Large intestine (tissue), 3 donors: ENCODE data around the gene ALDH7A1. TPM values are rescaled to one million over a fixed set of nuclear protein-coding genes. Genes with fewer than 3 reads are reported as not detected.
"Not testable (repeated sequence)": the region's sequence is repeated elsewhere in the genome, so short reads cannot be mapped to it uniquely, and the experiment has no call there.

ENCODE experiments used
- DNase-seq, 2 donors: peaks; one replicate each; pipeline versions ENCODE4 v3.0.0 to v3.0.0-alpha.2; 2013
- H3K27ac ChIP-seq: one replicate; pipeline ENCODE4 v1.5.1; 2013; ENCODE audit warnings: low read length
- H3K27me3 ChIP-seq: 2 replicates; pipeline ENCODE4 v1.6.1; 2013; ENCODE audit warnings: low read length; ENCODE audit not compliant: control insufficient read depth, insufficient read depth
- H3K36me3 ChIP-seq: 2 replicates; pipeline ENCODE4 v1.6.1; 2013; ENCODE audit warnings: low read length; ENCODE audit not compliant: control insufficient read depth, insufficient read depth
- H3K4me1 ChIP-seq: one replicate; pipeline ENCODE4 v1.6.1; 2013; ENCODE audit warnings: low read length; ENCODE audit not compliant: control insufficient read depth, insufficient read depth
- H3K4me3 ChIP-seq: one replicate; pipeline ENCODE4 v1.5.1; 2013; ENCODE audit warnings: low read length
- H3K9me3 ChIP-seq: one replicate; pipeline ENCODE4 v1.6.1; 2013; ENCODE audit warnings: mild to moderate bottlenecking, low read depth, low read length, moderate library complexity; ENCODE audit not compliant: control insufficient read depth
- WGBS: methylation state at CpG from one replicate; pipeline ENCODE4 v1.1.5; 2013; ENCODE audit warnings: low lambda C conversion rate; ENCODE audit not compliant: insufficient coverage; 5-methylcytosine and 5-hydroxymethylcytosine counted together
- polyA plus RNA-seq: library from polyadenylated mRNA; unstranded; fragments of 120-200 nt; gene quantifications from one replicate; pipeline ENCODE4 v1.2.1, GENCODE V29; 2013

Gene ALDH7A1
- polyA plus RNA-seq, 1 donor: 66.4 TPM

DNA sequence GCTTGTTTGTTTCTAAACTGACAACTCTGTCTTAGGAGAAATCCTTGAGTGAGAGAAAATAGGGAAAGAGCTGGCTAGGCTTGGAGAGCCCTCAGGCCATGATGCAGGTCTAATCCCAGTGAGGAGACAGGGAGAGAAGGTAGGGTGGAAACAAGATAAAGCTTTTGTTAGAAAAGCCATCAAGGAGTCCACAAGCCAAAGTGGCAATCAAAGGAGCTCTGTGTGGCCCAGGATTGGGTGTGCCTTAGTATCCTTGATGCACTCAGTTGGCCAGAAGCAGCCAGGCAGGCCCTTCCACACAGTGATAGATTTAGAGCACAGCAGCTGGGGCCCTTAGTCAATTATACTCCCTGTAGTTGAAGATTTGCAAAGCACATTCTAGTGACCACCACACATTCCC, 73.9 kb downstream of the ALDH7A1 start:
- DNase-seq: no peak
- H3K27me3 ChIP-seq: no peaks in the 10 kb centered on the region
- H3K36me3 ChIP-seq: no peaks in the 10 kb centered on the region
- no peak overlapping the region for H3K4me3 ChIP-seq
- H3K27ac ChIP-seq: no peak overlapping the region
- no peaks in the 10 kb centered on the region for H3K9me3 ChIP-seq
- H3K4me1 ChIP-seq: no peaks in the 10 kb centered on the region

DNA sequence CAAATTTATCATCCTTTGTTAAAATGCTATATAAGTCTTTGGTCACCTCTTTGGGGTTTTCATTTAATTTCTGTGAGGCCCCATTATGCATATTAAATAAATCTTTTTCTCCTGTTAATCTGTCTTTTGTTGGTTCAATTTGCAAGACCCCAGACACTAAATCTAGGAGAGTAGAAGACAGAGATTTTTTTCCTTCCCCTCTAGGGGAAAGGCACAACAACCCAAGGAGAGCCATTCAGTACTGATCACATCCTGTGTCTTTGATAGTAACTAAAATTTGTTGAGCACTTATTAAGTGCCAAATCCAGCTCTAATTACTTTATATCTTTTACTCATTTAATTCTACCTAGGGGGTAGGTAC, 74.4 kb downstream of the ALDH7A1 start:
- no peak overlapping the region for H3K27ac ChIP-seq
- no peaks in the 10 kb centered on the region for H3K36me3 ChIP-seq
- no peak overlapping the region for H3K4me3 ChIP-seq
- H3K9me3 ChIP-seq: no peaks in the 10 kb centered on the region
- no peaks in the 10 kb centered on the region for H3K27me3 ChIP-seq
- DNase-seq: no peak
- no peaks in the 10 kb centered on the region for H3K4me1 ChIP-seq

DNA sequence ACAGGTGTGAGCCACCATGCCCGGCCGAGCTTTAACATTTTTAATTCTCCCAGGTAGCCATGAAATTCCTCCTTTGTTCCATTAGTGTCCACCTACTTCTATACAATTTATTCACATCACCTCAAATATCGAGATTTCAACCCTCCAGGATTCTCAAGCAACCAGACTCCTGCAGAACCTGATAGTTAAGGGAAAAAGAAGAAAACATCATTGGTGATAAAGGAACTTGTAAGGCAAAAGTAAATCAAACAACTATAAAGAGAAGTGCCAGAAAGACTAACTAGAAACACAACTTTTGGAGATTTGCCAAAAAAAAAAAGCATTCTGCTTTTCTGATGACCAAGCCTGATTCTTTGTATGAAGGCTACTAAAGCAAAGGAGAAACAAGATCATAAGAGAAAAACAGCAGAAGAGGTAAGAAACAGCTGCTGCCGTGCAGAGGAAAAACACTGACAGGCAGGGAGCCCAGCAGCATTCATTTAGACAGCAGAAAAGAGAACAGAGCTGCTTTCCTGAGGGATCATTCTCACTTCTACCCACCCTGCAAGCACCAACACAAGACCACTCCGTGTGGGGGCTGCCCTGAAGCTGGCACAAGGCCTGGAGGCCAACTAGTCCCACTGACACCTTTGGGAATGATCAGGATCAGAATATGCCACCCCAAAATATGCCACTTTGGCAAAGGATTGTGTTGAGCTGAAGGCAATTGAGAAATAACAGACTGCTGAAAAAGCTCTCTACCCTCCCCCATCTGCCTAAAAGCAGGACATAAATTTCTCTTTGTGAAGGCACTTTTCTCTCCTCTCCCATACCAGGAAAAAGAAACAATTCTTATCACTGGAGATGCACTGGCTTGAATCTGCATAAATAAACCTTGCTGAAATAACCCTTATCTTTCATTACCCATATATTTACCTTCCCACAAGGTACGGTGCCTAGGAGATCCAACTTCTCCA, 75.1 kb downstream of the ALDH7A1 start:
- WGBS: 29% methylated on average over 1 of the region's 6 CpGs
- no peaks in the 10 kb centered on the region for H3K27me3 ChIP-seq
- H3K36me3 ChIP-seq: no peaks in the 10 kb centered on the region
- H3K4me3 ChIP-seq: no peak overlapping the region
- no peaks in the 10 kb centered on the region for H3K4me1 ChIP-seq
- H3K9me3 ChIP-seq: no peaks in the 10 kb centered on the region
- no peak overlapping the region for H3K27ac ChIP-seq
- DNase-seq: peak in 1 of 2 donors; percentile 17

DNA sequence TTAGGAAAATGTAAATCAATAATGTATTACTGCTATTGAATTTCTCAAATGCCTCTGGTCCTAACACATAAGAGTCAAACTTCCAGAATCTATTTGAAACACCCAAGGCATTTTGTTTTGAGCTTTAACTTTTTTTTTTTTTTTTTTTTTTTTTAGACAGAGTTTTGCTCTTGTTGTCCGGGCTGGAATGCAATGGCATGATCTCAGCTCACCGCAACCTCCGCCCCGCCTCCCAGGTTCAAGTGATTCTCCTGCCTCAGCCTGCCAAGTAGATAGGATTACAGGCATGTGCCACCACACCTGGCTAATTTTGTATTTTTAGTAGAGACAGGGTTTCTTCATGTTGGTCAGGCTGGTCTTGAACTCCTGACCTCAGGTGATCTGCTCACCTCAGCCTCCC, 75.8 kb downstream of the ALDH7A1 start:
- not testable (repeated sequence) for H3K9me3 ChIP-seq, DNase-seq, H3K4me3 ChIP-seq, H3K27ac ChIP-seq, H3K27me3 ChIP-seq, H3K4me1 ChIP-seq, H3K36me3 ChIP-seq
- WGBS: no CpG with 5 or more reads among the region's 4 CpGs

DNA sequence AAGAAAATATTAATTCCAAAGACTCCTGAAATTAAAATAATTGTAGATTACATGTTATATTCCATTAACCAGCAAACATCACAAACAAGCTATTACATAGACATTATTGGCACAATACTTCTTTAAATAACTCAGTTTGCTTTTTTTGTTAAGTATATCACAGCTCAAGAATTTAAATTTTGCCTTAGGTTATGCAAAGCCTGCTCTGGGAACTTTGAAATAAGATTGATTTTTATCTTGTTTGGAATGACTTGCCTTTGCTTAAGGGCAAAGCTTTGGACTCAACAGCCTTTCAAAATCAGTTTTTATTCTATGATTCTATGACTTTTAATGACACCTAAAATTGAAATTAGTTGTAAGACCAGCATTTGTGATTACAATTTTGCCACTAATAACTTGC, 78.2 kb downstream of the ALDH7A1 start:
- Histone ChIP-seq H3K4me1 (no peaks in the 10 kb centered on the region), H3K27ac (no peak overlapping the region), H3K4me3 (no peak overlapping the region), H3K27me3 (no peaks in the 10 kb centered on the region), H3K36me3 (no peaks in the 10 kb centered on the region), H3K9me3 (no peaks in the 10 kb centered on the region)
- DNase-seq: no peak

DNA sequence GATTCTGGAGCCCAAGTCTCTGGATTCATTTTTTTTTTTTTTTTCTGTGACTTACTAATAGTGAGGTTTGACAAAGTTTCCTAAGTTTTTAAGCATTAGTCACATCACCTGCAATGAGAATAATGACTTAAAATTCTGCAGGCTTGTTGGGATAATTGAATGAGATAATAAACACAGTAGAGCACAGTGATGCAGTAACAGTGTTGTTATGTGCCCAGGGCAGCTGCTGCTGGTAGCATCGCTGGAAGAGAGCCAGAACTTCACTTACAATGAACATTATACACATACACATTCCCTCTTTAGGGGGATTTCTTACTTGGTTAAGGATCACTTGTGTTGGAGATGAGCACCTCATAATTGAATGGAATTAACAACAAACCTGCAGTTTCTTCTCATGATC, 78.9 kb downstream of the ALDH7A1 start:
- WGBS: 83% methylated on average over 1 of the region's 1 CpG
- H3K9me3 ChIP-seq: no peaks in the 10 kb centered on the region
- no peaks in the 10 kb centered on the region for H3K27me3 ChIP-seq
- no peak overlapping the region for H3K4me3 ChIP-seq
- no peak for DNase-seq
- H3K36me3 ChIP-seq: no peaks in the 10 kb centered on the region
- no peaks in the 10 kb centered on the region for H3K4me1 ChIP-seq
- no peak overlapping the region for H3K27ac ChIP-seq

DNA sequence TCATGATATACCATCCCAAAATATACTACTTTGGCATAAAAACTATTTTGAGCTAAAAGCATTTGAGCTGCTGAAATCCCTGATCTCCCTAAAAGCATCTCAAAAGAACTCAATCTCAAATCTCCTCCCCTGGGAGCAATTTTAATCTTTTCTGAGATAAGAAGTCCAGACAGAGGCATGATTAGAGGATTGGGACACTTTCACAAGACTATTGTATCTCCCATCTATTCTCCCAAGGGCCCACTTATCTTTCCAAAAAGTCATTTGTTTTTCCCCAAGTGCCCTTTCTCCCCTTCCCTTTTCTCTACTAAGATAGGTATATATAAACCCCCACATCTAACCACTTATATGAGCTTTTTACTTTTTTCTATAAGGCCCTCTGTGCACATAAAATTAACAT, 79.7 kb downstream of the ALDH7A1 start:
- no peak for DNase-seq
- Histone ChIP-seq H3K4me3 (no peak overlapping the region), H3K27me3 (no peaks in the 10 kb centered on the region), H3K9me3 (no peaks in the 10 kb centered on the region), H3K36me3 (no peaks in the 10 kb centered on the region), H3K27ac (no peak overlapping the region), H3K4me1 (no peaks in the 10 kb centered on the region)

DNA sequence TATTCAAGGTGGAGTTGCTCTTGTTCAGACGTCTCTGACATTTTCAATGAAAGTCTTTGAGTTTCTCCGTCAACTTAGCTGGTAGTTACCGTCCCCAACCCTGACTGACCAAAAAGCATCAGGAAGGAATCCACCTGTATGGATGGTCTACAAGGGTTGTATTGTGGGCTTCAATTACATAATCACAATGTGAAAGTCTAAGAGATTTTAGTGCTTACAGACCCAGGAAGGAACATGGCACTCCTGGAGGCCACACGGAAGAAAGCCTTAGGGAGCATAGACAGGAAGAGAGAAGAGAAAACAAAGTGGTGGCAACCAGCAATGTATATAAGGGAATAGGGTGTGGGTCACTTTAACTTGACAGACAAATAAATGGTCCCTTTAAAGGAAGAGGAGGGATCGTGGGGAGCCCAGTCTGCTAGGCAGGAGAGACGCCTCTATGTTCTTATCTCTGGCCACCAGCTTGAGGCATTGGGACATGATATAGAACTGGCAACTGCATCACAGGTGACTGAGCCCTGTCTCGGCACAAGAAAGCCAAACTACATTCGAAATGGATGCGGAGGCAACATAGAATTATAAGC, 80.4 kb downstream of the ALDH7A1 start:
- no peak for DNase-seq
- Histone ChIP-seq H3K4me3 (no peak overlapping the region), H3K9me3 (no peaks in the 10 kb centered on the region), H3K27me3 (no peaks in the 10 kb centered on the region), H3K36me3 (no peaks in the 10 kb centered on the region), H3K27ac (no peak overlapping the region), H3K4me1 (no peaks in the 10 kb centered on the region)
- whole genome bisulfite sequencing: 94% methylated on average over 3 of the region's 9 CpGs

DNA sequence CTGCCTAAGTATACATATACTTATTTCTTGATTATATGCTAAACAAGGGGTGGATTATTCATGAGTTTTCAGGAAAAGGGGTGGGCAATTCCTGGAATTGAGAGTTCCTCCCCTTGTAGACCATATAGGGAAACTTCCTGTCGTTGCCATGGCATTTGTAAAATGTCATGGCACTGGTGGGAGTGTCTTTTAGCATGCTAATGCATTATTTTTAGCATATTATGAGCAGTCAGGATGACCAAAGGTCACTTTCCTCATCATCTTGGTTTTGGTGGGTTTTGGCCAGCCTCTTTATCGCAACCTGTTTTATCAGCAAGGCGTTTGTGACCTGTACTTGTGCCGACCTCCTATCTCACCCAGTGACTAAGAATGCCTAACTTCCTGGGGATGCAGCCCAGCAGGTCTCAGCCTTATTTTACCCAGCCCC, 80.9 kb downstream of the ALDH7A1 start:
- no peak for DNase-seq
- no peak overlapping the region for H3K27ac ChIP-seq
- no peaks in the 10 kb centered on the region for H3K4me1 ChIP-seq
- no CpG with 5 or more reads among the region's 4 CpGs for WGBS
- H3K4me3 ChIP-seq: no peak overlapping the region
- H3K27me3 ChIP-seq: no peaks in the 10 kb centered on the region
- H3K36me3 ChIP-seq: no peaks in the 10 kb centered on the region
- no peaks in the 10 kb centered on the region for H3K9me3 ChIP-seq

DNA sequence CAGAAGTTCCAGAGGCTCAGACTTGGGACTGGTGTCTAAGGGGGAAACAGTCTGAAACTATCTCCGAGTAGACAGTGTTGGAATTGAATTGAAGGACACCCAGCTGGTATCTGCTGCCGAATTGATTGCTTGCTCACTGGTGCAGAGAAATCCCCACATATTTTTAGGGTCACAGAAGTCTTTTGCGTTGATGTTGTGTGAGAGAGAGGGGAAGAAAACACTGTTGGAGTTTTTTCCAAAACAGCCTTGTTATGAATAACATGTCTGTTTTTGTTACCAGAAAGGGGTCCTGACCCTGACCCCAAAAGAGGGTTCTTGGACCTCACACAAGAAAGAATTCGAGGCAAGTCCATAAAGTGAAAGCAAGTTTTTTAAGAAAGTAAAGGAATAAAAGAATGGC, 81.3 kb downstream of the ALDH7A1 start:
- Histone ChIP-seq H3K36me3 (no peaks in the 10 kb centered on the region), H3K27me3 (no peaks in the 10 kb centered on the region), H3K4me1 (no peaks in the 10 kb centered on the region), H3K4me3 (no peak overlapping the region), H3K9me3 (no peaks in the 10 kb centered on the region), H3K27ac (no peak overlapping the region)
- WGBS: 70% methylated on average over 2 of the region's 4 CpGs
- DNase-seq: no peak

DNA sequence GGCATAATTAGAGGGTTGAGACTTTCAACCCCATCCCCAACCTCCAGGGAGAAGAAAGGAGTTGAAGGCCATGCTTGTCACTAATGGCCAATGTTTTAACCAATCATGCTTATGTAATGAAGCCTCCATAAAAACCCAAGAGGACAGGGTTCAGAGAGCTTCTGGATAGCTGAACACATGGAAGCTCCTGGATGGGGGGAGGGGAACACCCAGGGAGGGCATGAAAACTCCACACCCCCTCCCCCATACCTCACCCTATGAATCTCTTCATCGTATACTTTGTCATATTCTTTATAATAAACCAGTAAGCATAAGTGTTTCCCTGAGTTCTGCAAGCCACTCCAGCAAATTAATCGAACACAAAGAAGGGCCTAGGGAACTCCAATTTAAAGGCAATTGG, 81.7 kb downstream of the ALDH7A1 start:
- no peaks in the 10 kb centered on the region for H3K9me3 ChIP-seq
- H3K27me3 ChIP-seq: no peaks in the 10 kb centered on the region
- no CpG with 5 or more reads among the region's 2 CpGs for WGBS
- H3K4me3 ChIP-seq: no peak overlapping the region
- H3K36me3 ChIP-seq: no peaks in the 10 kb centered on the region
- H3K4me1 ChIP-seq: no peaks in the 10 kb centered on the region
- no peak for DNase-seq
- no peak overlapping the region for H3K27ac ChIP-seq
